IMR-90 (cell line): ENCODE data around the gene NPS. TPM values are rescaled to one million over a fixed set of nuclear protein-coding genes. Genes with fewer than 3 reads are reported as not detected.

Source experiments
- ATAC-seq: fragments of 200-7000 bp; cut with Tn5 transposase; 2 replicates; pipeline ENCODE4 v1.9.1; 2020; ENCODE audit warnings: low read depth, mild to moderate bottlenecking, moderate library complexity
- BruUV-seq: library from RNA; stranded (reverse); fragments of 400-500 nt; replicated peaks from 2 replicates; lab custom pipeline; 2021; lab: Mats Ljungman, UMichigan
- CTCF ChIA-PET: fragments of 300-600 bp; formaldehyde crosslinking; extraction: SDS; loops from one replicate; lab custom pipeline; 2021; ENCODE audit warnings: antibody characterized with exemption; lab: Yijun Ruan, JAX
- POLR2A ChIA-PET: fragments of 300-600 bp; sonication (Branson Sonifier 250); formaldehyde crosslinking; loops from one replicate; lab custom pipeline; 2022; ENCODE audit warnings: antibody characterized with exemption; ENCODE audit not compliant: unreplicated experiment; lab: Charles Lee
- DNase-seq: peaks from one replicate; pipeline ENCODE4 v3.0.0; 2013
- H2AFZ ChIP-seq: replicated peaks from 2 replicates; pipeline ENCODE3; 2013; ENCODE audit warnings: low read length, mild to moderate bottlenecking; ENCODE audit not compliant: poor library complexity
- H2AK5ac ChIP-seq: 2 replicates; pipeline ENCODE4 v1.6.1; 2013; ENCODE audit warnings: low read depth, low read length, inconsistent platforms
- H2AK9ac ChIP-seq: replicated peaks from 2 replicates; pipeline ENCODE3; 2013; ENCODE audit warnings: mild to moderate bottlenecking, low read depth, low read length, moderate library complexity; ENCODE audit not compliant: poor library complexity
- H2BK120ac ChIP-seq: 2 replicates; pipeline ENCODE4 v1.6.1; 2013; ENCODE audit warnings: low read depth, low read length, inconsistent platforms
- H2BK15ac ChIP-seq: 3 replicates; pipeline ENCODE4 v1.6.1; 2013; ENCODE audit warnings: low read depth, low read length, inconsistent platforms
- H2BK20ac ChIP-seq: 2 replicates; pipeline ENCODE4 v1.6.1; 2013; ENCODE audit warnings: low read depth, mild to moderate bottlenecking, inconsistent platforms, low read length, moderate library complexity
- H2BK5ac ChIP-seq: 2 replicates; pipeline ENCODE4 v1.6.1; 2013; ENCODE audit warnings: mild to moderate bottlenecking, low read depth, low read length, inconsistent platforms; ENCODE audit not compliant: poor library complexity, severe bottlenecking
- H3K14ac ChIP-seq: replicated peaks from 2 replicates; pipeline ENCODE4 v1.6.1; 2013; ENCODE audit warnings: low read depth, low read length, inconsistent platforms
- H3K18ac ChIP-seq: 2 replicates; pipeline ENCODE4 v1.6.1; 2013; ENCODE audit warnings: low read depth, low read length, control low read depth
- H3K23ac ChIP-seq: 2 replicates; pipeline ENCODE4 v1.6.1; 2013; ENCODE audit warnings: low read depth, low read length, inconsistent platforms
- H3K27ac ChIP-seq: 2 replicates; pipeline ENCODE4 v1.5.1; 2013; ENCODE audit warnings: mild to moderate bottlenecking, control low read depth, low read length; ENCODE audit not compliant: insufficient read depth
- H3K27me3 ChIP-seq: 2 replicates; pipeline ENCODE4 v1.6.1; 2013; ENCODE audit warnings: low read length; ENCODE audit not compliant: control insufficient read depth, insufficient read depth
- H3K36me3 ChIP-seq: 2 replicates; pipeline ENCODE4 v1.6.1; 2013; ENCODE audit warnings: low read length, mixed read lengths; ENCODE audit not compliant: control insufficient read depth, insufficient read depth
- H3K4ac ChIP-seq: 2 replicates; pipeline ENCODE4 v1.6.1; 2013; ENCODE audit warnings: low read depth, low read length, inconsistent platforms
- H3K4me1 ChIP-seq: 2 replicates; pipeline ENCODE4 v1.6.1; 2013; ENCODE audit warnings: low read length, mixed read lengths; ENCODE audit not compliant: control insufficient read depth, insufficient read depth
- H3K4me2 ChIP-seq: 2 replicates; pipeline ENCODE4 v1.6.1; 2013; ENCODE audit warnings: low read depth, mild to moderate bottlenecking, control low read depth, low read length, moderate library complexity
- H3K4me3 ChIP-seq: 2 replicates; pipeline ENCODE4 v1.5.1; 2013; ENCODE audit warnings: low read depth, mild to moderate bottlenecking, control low read depth, low read length, moderate library complexity; ENCODE audit not compliant: insufficient read depth
- H3K56ac ChIP-seq: 2 replicates; pipeline ENCODE4 v1.6.1; 2013; ENCODE audit warnings: low read length, inconsistent platforms; ENCODE audit not compliant: insufficient read depth; ENCODE audit errors: extremely low read depth
- H3K79me1 ChIP-seq, 2 experiments: 2 replicates each; pipeline ENCODE4 v1.6.1; 2013; ENCODE audit warnings: low read length in 2 of 2, inconsistent platforms in 1 of 2, low read depth in 1 of 2
- H3K9ac ChIP-seq: 2 replicates; pipeline ENCODE4 v1.6.1; 2013; ENCODE audit warnings: low read depth, low read length, control low read depth
- H3K9me1 ChIP-seq: 2 replicates; pipeline ENCODE4 v1.6.1; 2013; ENCODE audit warnings: low read length, inconsistent platforms; ENCODE audit not compliant: insufficient read depth
- H3K9me3 ChIP-seq: 2 replicates; pipeline ENCODE4 v1.6.1; 2013; ENCODE audit warnings: low read length; ENCODE audit not compliant: control insufficient read depth, insufficient read depth
- H4K20me1 ChIP-seq: 2 replicates; pipeline ENCODE4 v1.6.1; 2013; ENCODE audit warnings: low read length, inconsistent platforms; ENCODE audit not compliant: insufficient read depth
- H4K5ac ChIP-seq: 2 replicates; pipeline ENCODE4 v1.6.1; 2013; ENCODE audit warnings: mild to moderate bottlenecking, low read depth, low read length, control low read depth
- H4K8ac ChIP-seq, 2 experiments: 2 replicates each; pipeline ENCODE4 v1.6.1; 2013; ENCODE audit warnings: low read depth in 2 of 2, low read length in 2 of 2, control low read depth in 1 of 2, inconsistent platforms in 1 of 2
- H4K91ac ChIP-seq: 2 replicates; pipeline ENCODE4 v1.6.1; 2013; ENCODE audit warnings: low read depth, low read length, inconsistent platforms; ENCODE audit not compliant: insufficient read depth
- BHLHE40 ChIP-seq: fragments of 150-350 bp; IDR thresholded peaks from 2 replicates; pipeline ENCODE4 v1.6.1; 2016; ENCODE audit warnings: mild to moderate bottlenecking, low read depth, low read length
- CEBPB ChIP-seq: IDR thresholded peaks from 2 replicates; pipeline ENCODE4 v1.6.1; 2012; ENCODE audit warnings: low read depth, low read length, improper control_type of control experiment
- ELK1 ChIP-seq: fragments of 150-350 bp; IDR thresholded peaks from 2 replicates; pipeline ENCODE4 v1.6.1; 2016; ENCODE audit warnings: low read depth, mild to moderate bottlenecking, low read length, moderate library complexity, borderline replicate concordance
- FOS ChIP-seq: fragments of 150-350 bp; IDR thresholded peaks from 2 replicates; pipeline ENCODE4 v1.6.1; 2016; ENCODE audit warnings: low read depth, low read length
- MAFK ChIP-seq: IDR thresholded peaks from 2 replicates; pipeline ENCODE4 v1.6.1; 2012; ENCODE audit warnings: low read depth, low read length, improper control_type of control experiment
- MAZ ChIP-seq: IDR thresholded peaks from 2 replicates; pipeline ENCODE4 v1.6.1; 2012; ENCODE audit warnings: low read depth, mild to moderate bottlenecking, low read length, improper control_type of control experiment, moderate library complexity, borderline replicate concordance
- MXI1 ChIP-seq: IDR thresholded peaks from 2 replicates; pipeline ENCODE4 v1.6.1; 2012; ENCODE audit warnings: low read depth, mild to moderate bottlenecking, low read length, moderate library complexity, borderline replicate concordance
- NFE2L2 ChIP-seq: fragments of 150-350 bp; IDR thresholded peaks from 2 replicates; pipeline ENCODE4 v1.6.1; 2016; ENCODE audit warnings: low read depth, mild to moderate bottlenecking, low read length
- POLR2A ChIP-seq: IDR thresholded peaks from 2 replicates; pipeline ENCODE4 v1.6.1; 2012; ENCODE audit warnings: mild to moderate bottlenecking, low read depth, low read length
- RAD21 ChIP-seq: IDR thresholded peaks from 2 replicates; pipeline ENCODE4 v1.6.1; 2012; ENCODE audit warnings: low read length, improper control_type of control experiment
- RCOR1 ChIP-seq: IDR thresholded peaks from 2 replicates; pipeline ENCODE4 v1.6.1; 2012; ENCODE audit warnings: mild to moderate bottlenecking, low read length, improper control_type of control experiment; ENCODE audit not compliant: insufficient replicate concordance
- RFX5 ChIP-seq: IDR thresholded peaks from 2 replicates; pipeline ENCODE4 v1.8.0; 2012; ENCODE audit warnings: low read depth, mild to moderate bottlenecking, low read length, moderate library complexity
- SMC3 ChIP-seq: fragments of 150-350 bp; IDR thresholded peaks from 2 replicates; pipeline ENCODE4 v1.6.1; 2016; ENCODE audit warnings: low read depth, mild to moderate bottlenecking, antibody characterized with exemption, low read length, moderate library complexity
- WGBS, 2 experiments: methylation state at CpG; one replicate each; pipeline versions ENCODE4 v1.1.5 to v1.1.7; 2013; ENCODE audit warnings: missing lambda C conversion rate in 2 of 2; ENCODE audit not compliant: insufficient read length in 1 of 2; ENCODE audit errors: extremely low coverage in 2 of 2; 5-methylcytosine and 5-hydroxymethylcytosine counted together
- dilution Hi-C: fragments of 300-500 bp; cut with HindIII; formaldehyde crosslinking; loops from one replicate; pipeline ENCODE4 v1.14.3; 2018; ENCODE audit warnings: low sequenced_read_pairs; ENCODE audit not compliant: unreplicated experiment
- in situ Hi-C: fragments of 300-500 bp; cut with MboI; formaldehyde crosslinking; loops from 3 replicates; pipeline ENCODE4 v1.14.3; 2019; ENCODE audit warnings: low sequenced_read_pairs, inconsistent platforms, mixed read lengths
- intact Hi-C: fragments of 100-400 bp; cut with micrococcal nuclease; formaldehyde crosslinking; loops from 2 replicates; pipeline ENCODE4 v1.10.0; 2022
- polyA plus RNA-seq, 3 experiments: library from polyadenylated mRNA; depleted of rRNA; stranded (reverse); fragments of >200 nt; gene quantifications; 2 replicates each; pipeline ENCODE4 v1.2.3, GENCODE V29; 2012; ENCODE audit warnings: low replicate concordance in 1 of 3
- total RNA-seq: library from RNA; depleted of rRNA; stranded (reverse); fragments of >200 nt; gene quantifications from 2 replicates; pipeline ENCODE4 v1.2.3, GENCODE V29; 2012
- TF ChIP-seq, protein P1 (sequence below): fragments of 150-350 bp; IDR thresholded peaks from 2 replicates; pipeline ENCODE4 v1.6.1; 2017; ENCODE audit warnings: mild to moderate bottlenecking, antibody characterized with exemption, low read length, low read depth

The NPS gene
- total and polyA plus RNA-seq, 2 of the 4 experiments (the other 2 are of a cell fraction), result not detected

DNA sequence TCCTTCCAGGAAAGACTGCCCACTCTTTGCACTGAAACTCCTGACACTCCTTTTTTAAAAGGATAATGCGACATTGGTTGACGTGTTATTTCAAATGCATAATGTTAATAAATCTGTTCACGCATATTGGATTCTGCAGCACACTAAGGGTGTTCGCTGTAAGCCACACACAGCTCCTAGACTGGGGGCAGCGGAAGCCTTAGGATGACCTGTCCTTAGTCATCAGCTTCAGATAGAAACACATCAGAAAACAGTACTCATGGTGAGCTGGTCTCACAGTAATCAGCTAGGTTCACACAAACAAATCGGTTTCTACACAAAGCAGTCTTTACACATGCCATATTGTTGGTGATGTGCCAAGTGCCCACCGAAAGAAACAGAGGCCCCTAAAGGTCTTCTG lies 4.3 kb downstream of the NPS start:
- Histone ChIP-seq H3K18ac (no peak overlapping the region), H2BK5ac (no peak overlapping the region), H2AK9ac (no peak overlapping the region), H2BK120ac (no peak overlapping the region), H3K27ac (no peak overlapping the region), H2BK20ac (no peak overlapping the region), H3K4me1 (no peaks in the 10 kb centered on the region), H3K23ac (no peak overlapping the region), H4K8ac (no peak overlapping the region), H3K4ac (no peak overlapping the region), H3K56ac (no peak overlapping the region), H3K36me3 (no peaks in the 10 kb centered on the region), H2BK15ac (no peak overlapping the region), H3K9me3 (peaks cover 2% of the 10 kb centered on the region; the same call in 1 of the 2 replicates), H3K9ac (no peak overlapping the region), H3K4me3 (no peak overlapping the region), H4K20me1 (no peaks in the 10 kb centered on the region), H3K4me2 (no peak overlapping the region), H3K9me1 (no peaks in the 10 kb centered on the region), H4K5ac (no peak overlapping the region), H3K14ac (no peak overlapping the region), H2AFZ (no peak overlapping the region), H3K79me1 (no peaks in the 10 kb centered on the region), H4K91ac (no peak overlapping the region), H3K27me3 (no peaks in the 10 kb centered on the region), H2AK5ac (no peak overlapping the region)
- in situ Hi-C loops, result no loop called here
- TF ChIP-seq POLR2A (no peak), FOS (no peak), RAD21 (no peak), MXI1 (no peak), RFX5 (no peak), CEBPB (no peak), RCOR1 (no peak), MAFK (no peak), MAZ (no peak), BHLHE40 (no peak), NFE2L2 (no peak), ELK1 (no peak), SMC3 (no peak)
- TF ChIP-seq, protein P1, sequence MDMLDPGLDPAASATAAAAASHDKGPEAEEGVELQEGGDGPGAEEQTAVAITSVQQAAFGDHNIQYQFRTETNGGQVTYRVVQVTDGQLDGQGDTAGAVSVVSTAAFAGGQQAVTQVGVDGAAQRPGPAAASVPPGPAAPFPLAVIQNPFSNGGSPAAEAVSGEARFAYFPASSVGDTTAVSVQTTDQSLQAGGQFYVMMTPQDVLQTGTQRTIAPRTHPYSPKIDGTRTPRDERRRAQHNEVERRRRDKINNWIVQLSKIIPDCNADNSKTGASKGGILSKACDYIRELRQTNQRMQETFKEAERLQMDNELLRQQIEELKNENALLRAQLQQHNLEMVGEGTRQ, result no peak
- dilution Hi-C loops, result no loop called here
- POLR2A ChIA-PET, result no interaction called here
- 60% methylated on average over 1 of the region's 7 CpGs; no CpG with 5 or more reads in 1 of the 2 experiments for WGBS, 2 experiments
- DNase-seq (no peak), ATAC-seq (no peak)
- BruUV-seq, result no TSS peak
- intact Hi-C loops, result no loop called here
- CTCF ChIA-PET, result interaction anchor here (0.7 kb wide), 1 partner anchor 1002 kb away, joined by 3 read pairs; no protein-coding TSS in a partner anchor
